ENCODE measurements around the gene BCAN. TPM values are rescaled to one million over a fixed set of nuclear protein-coding genes. Genes with fewer than 3 reads are reported as not detected.
A peak's percentile ranks its signal among the peaks of the same experiment; 100 is the strongest.

The BCAN gene
- total and polyA plus RNA-seq, 3 donors from 2014 or later = 3.3 to 9.7 (median 8.8) TPM

GRCh38 chr1:156673387-156674121 lies 31.6 kb downstream of the BCAN start:
- no peak for TF ChIP-seq CTCF (IDR thresholded peaks at IDR 0.05)
- no peaks in the 10 kb centered on the region for H3K9me3 ChIP-seq
- H3K4me3 ChIP-seq = no peak overlapping the region
- WGBS, 2 donors = 59 to 69% methylated on average over 8 of the region's 8 CpGs
- DNase-seq = peak; percentile 46
- no peaks in the 10 kb centered on the region for H3K27me3 ChIP-seq
- H3K4me1 ChIP-seq = peaks cover 22% of the 10 kb centered on the region
- no peak overlapping the region for H3K27ac ChIP-seq
- H3K36me3 ChIP-seq (ENCODE audit: low read depth, missing control alignments) = no peaks in the 10 kb centered on the region
- intact Hi-C loops (cut with DNase I; ENCODE audit: low total_unique reads) = no loop called here

GRCh38 chr1:156675210-156676113 lies 33.5 kb downstream of the BCAN start:
- H3K9me3 ChIP-seq = no peaks in the 10 kb centered on the region
- peaks cover 21% of the 10 kb centered on the region for H3K4me1 ChIP-seq
- H3K36me3 ChIP-seq (ENCODE audit: low read depth, missing control alignments) = no peaks in the 10 kb centered on the region
- peak overlapping the region in 1 of 2 donors; percentile 71 for H3K4me3 ChIP-seq
- peak; percentile 42 for DNase-seq
- WGBS, 2 donors = 33 to 58% methylated on average over 10 to 18 of the region's 18 CpGs
- no peaks in the 10 kb centered on the region for H3K27me3 ChIP-seq
- H3K27ac ChIP-seq = peak overlapping the region; percentile 79 to 80
- TF ChIP-seq POLR2A (IDR thresholded peaks at IDR 0.05) (no peak), CTCF (IDR thresholded peaks at IDR 0.05) (no peak)
- intact Hi-C loops (cut with DNase I; ENCODE audit: low total_unique reads) = no loop called here

- intact Hi-C loops (cut with DNase I; ENCODE audit: low total_unique reads) = no loop called here
- Histone ChIP-seq H3K4me1 (peaks cover 21% of the 10 kb centered on the region), H3K9me3 (no peaks in the 10 kb centered on the region), H3K27me3 (no peaks in the 10 kb centered on the region), H3K27ac (peak overlapping the region; percentile 79 to 80), H3K4me3 (peak overlapping the region; percentile 43 to 71), H3K36me3 (ENCODE audit: low read depth, missing control alignments) (no peaks in the 10 kb centered on the region)
- 19 to 27% methylated on average over 8 to 49 of the region's 49 CpGs for WGBS, 2 donors
- TF ChIP-seq POLR2A (IDR thresholded peaks at IDR 0.05) (no peak), CTCF (IDR thresholded peaks at IDR 0.05) (no peak)
- DNase-seq = peak; percentile 33
These were observed 34.4 kb downstream of the BCAN start for GRCh38 chr1:156676114-156676819.

DNA sequence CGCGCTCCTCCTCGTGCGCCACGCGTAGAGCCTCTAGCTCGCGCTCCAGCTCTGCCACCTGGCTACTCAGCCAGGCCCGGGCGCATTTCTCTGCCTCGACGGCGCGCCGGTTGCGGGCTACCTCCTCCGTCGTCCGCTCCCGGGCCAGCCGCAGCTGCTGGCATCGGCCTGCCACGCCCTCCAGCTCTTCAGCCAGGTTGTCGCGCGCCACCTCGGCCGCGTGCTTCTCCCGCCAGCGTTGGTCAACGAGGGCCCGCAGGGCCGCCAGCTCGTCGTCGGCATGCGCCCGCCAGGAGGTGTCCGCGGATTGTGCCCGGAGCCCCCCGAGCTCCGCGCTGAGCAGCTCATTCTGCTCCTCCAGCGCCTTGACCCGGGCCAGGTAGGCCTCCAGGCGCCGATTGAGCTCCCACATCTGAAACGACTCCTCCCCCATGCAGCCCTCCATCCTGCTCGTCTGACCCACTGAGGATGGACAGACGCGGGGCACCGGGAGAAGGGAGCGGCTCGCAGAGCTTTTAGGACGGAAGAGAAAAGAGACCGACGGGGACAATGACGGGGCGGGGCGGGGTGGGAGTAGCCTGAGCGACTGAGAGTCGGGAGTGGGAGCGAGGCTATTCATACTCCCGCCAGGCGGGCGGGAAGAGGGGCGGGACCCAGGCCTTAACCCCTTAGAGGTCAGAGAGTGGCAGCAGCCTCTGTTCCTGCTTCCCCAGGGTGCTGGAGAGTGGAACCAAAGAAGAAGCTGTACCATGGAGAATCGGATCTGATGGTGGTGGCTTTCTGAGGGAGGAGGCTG lies 35.1 kb downstream of the BCAN start, which contains the start of gene NES:
Gene NES (minus strand): TSS at position 588 of the 796 bp plus-strand sequence. CDS start 143 bp downstream, at position 445.
- 0 to 6% methylated on average over 19 to 57 of the region's 70 CpGs for WGBS, 2 donors
- Histone ChIP-seq H3K27me3 (no peaks in the 10 kb centered on the region), H3K36me3 (ENCODE audit: low read depth, missing control alignments) (no peaks in the 10 kb centered on the region), H3K4me3 (peak within 1 kb of the TSS; percentile 43 to 71), H3K4me1 (peaks cover 21% of the 10 kb centered on the region), H3K27ac (peak within 1 kb of the TSS; percentile 79 to 80), H3K9me3 (no peaks in the 10 kb centered on the region)
- intact Hi-C loops (cut with DNase I; ENCODE audit: low total_unique reads) = no loop called here
- no peak for TF ChIP-seq CTCF (IDR thresholded peaks at IDR 0.05)
- TF ChIP-seq POLR2A (IDR thresholded peaks at IDR 0.05) = no peak
- peak; percentile 79 for DNase-seq
